ENCODE data around the gene TBL1XR1. TPM values are rescaled to one million over a fixed set of nuclear protein-coding genes. Genes with fewer than 3 reads are reported as not detected.
A peak's percentile ranks its signal among the peaks of the same experiment; 100 is the strongest.

TBL1XR1 gene
- total and polyA plus RNA-seq, 2 donors (not counting 3 experiments of a cell fraction or from before 2014, with no cell fraction given), result 26.9 to 146 TPM

GRCh38 chr3:177236704-177237103, 39.4 kb upstream of the TBL1XR1 start:
- DNase-seq (ENCODE audit: low read depth, low spot score), result no peak
- TF ChIP-seq POLR2AphosphoS5 (IDR thresholded peaks at IDR 0.05; ENCODE audit: insufficient read depth, low read depth, low read length) (no peak), POLR2A (IDR thresholded peaks at IDR 0.05; ENCODE audit: low read depth, low read length) (no peak), GATA2 (IDR thresholded peaks at IDR 0.05; ENCODE audit: insufficient read depth, insufficient read length, low read depth, low read length) (no peak), MYC (IDR thresholded peaks at IDR 0.05; ENCODE audit: low read depth, low read length) (no peak), JUN (IDR thresholded peaks at IDR 0.05; ENCODE audit: borderline replicate concordance, insufficient read depth, insufficient read length, low read depth) (no peak), FOS (IDR thresholded peaks at IDR 0.05; ENCODE audit: borderline replicate concordance, insufficient read depth, low read length) (no peak), EZH2 (IDR thresholded peaks at IDR 0.05; ENCODE audit: borderline replicate concordance, low read depth, low read length, severe bottlenecking) (no peak)
- TF ChIP-seq, protein P1, sequence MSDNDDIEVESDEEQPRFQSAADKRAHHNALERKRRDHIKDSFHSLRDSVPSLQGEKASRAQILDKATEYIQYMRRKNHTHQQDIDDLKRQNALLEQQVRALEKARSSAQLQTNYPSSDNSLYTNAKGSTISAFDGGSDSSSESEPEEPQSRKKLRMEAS (IDR thresholded peaks at IDR 0.05; ENCODE audit: insufficient read depth, insufficient read length), result no peak
- dilution Hi-C loops (cut with MboI; ENCODE audit: extremely low pct_ligation_motif_present, low sequenced_read_pairs), result no loop called here

GRCh38 chr3:177234121-177234520, 36.8 kb upstream of the TBL1XR1 start:
- Histone ChIP-seq H3K9ac (replicated peaks; ENCODE audit: extremely low read depth, insufficient read depth, low read length) (no peak overlapping the region), H3K9me3 (replicated peaks; ENCODE audit: control insufficient read depth, insufficient read depth, low read length) (no peaks in the 10 kb centered on the region), H3K79me2 (ENCODE audit: control insufficient read depth, insufficient read depth, low read length) (no peaks in the 10 kb centered on the region), H3K27ac (ENCODE audit: insufficient read depth, low read depth, low read length) (peak overlapping the region; percentile 37), H3K36me3 (ENCODE audit: control insufficient read depth in 2 of 2, extremely low read depth in 1 of 2, insufficient read depth in 2 of 2, low read length in 2 of 2) (no peaks in the 10 kb centered on the region), H2AFZ (ENCODE audit: low read depth, low read length) (peak overlapping the region; percentile 16), H3K27me3 (ENCODE audit: control insufficient read depth in 2 of 2, insufficient read depth in 2 of 2, low read length in 2 of 2) (no peaks in the 10 kb centered on the region), H3K4me2 (ENCODE audit: insufficient read depth, low read length) (no peak overlapping the region), H3K9me1 (replicated peaks; ENCODE audit: control insufficient read depth, extremely low read depth, insufficient read depth, low read length) (no peaks in the 10 kb centered on the region), H3K4me3 (replicated peaks in 1 of 3; ENCODE audit: insufficient read depth in 1 of 3, low read depth in 1 of 3, low read length in 3 of 3) (no peak overlapping the region), H3K4me1 (ENCODE audit: control insufficient read depth, extremely low read depth, insufficient read depth, low read length) (peaks cover 7% of the 10 kb centered on the region), H4K20me1 (replicated peaks; ENCODE audit: control insufficient read depth, extremely low read depth, insufficient read depth, low read length) (no peaks in the 10 kb centered on the region)
- TF ChIP-seq POLR2AphosphoS5 (IDR thresholded peaks at IDR 0.05; ENCODE audit: insufficient read depth, low read depth, low read length) (no peak), GATA2 (IDR thresholded peaks at IDR 0.05; ENCODE audit: insufficient read depth, insufficient read length, low read depth, low read length) (no peak), JUN (IDR thresholded peaks at IDR 0.05; ENCODE audit: borderline replicate concordance, insufficient read depth, insufficient read length, low read depth) (peak; percentile 6)
- CTCF ChIA-PET, result interaction anchor here (1.6 kb wide), 1 partner anchor 15 kb away, joined by 3 read pairs; no protein-coding TSS in a partner anchor
- no TSS peak for BruUV-seq (replicated peaks)
- dilution Hi-C loops (cut with MboI; ENCODE audit: extremely low pct_ligation_motif_present, low sequenced_read_pairs) (no loop called here), intact Hi-C loops (cut with micrococcal nuclease) (loop anchor here (1.0 kb wide), 2 partner anchors 111 to 124 kb away; no protein-coding TSS in a partner anchor)
- FAIRE-seq, result peak; percentile 70
- POLR2A ChIA-PET, result no interaction called here
- peak; percentile 55 for DNase-seq (ENCODE audit: low read depth, low spot score)

More at GRCh38 chr3:177236704-177237103, 39.4 kb upstream of the TBL1XR1 start:
- Histone ChIP-seq H3K79me2 (ENCODE audit: control insufficient read depth, insufficient read depth, low read length) (no peaks in the 10 kb centered on the region), H3K4me3 (replicated peaks in 1 of 3; ENCODE audit: insufficient read depth in 1 of 3, low read depth in 1 of 3, low read length in 3 of 3) (no peak overlapping the region), H3K4me1 (ENCODE audit: control insufficient read depth, extremely low read depth, insufficient read depth, low read length) (peaks cover 7% of the 10 kb centered on the region), H4K20me1 (replicated peaks; ENCODE audit: control insufficient read depth, extremely low read depth, insufficient read depth, low read length) (no peaks in the 10 kb centered on the region), H3K9me1 (replicated peaks; ENCODE audit: control insufficient read depth, extremely low read depth, insufficient read depth, low read length) (no peaks in the 10 kb centered on the region), H3K36me3 (ENCODE audit: control insufficient read depth in 2 of 2, extremely low read depth in 1 of 2, insufficient read depth in 2 of 2, low read length in 2 of 2) (no peaks in the 10 kb centered on the region), H3K9me3 (replicated peaks; ENCODE audit: control insufficient read depth, insufficient read depth, low read length) (no peaks in the 10 kb centered on the region), H2AFZ (ENCODE audit: low read depth, low read length) (peak overlapping the region; percentile 35), H3K4me2 (ENCODE audit: insufficient read depth, low read length) (no peak overlapping the region), H3K27me3 (ENCODE audit: control insufficient read depth in 2 of 2, insufficient read depth in 2 of 2, low read length in 2 of 2) (no peaks in the 10 kb centered on the region), H3K27ac (ENCODE audit: insufficient read depth, low read depth, low read length) (no peak overlapping the region), H3K9ac (replicated peaks; ENCODE audit: extremely low read depth, insufficient read depth, low read length) (no peak overlapping the region)
- ChIA-PET POLR2A (no interaction called here), CTCF (interaction anchor here (1.2 kb wide), 1 partner anchor 104 kb away, joined by 3 read pairs; no protein-coding TSS in a partner anchor)
- FAIRE-seq, result no peak
- no TSS peak for BruUV-seq (replicated peaks)
- intact Hi-C loops (cut with micrococcal nuclease), result no loop called here

All from endothelial cell of umbilical vein (primary cell).